ENCODE measurements around the gene NR2F6.

- TF ChIP-seq CTCF (conservative IDR thresholded peaks at IDR 0.05; ENCODE audit: low read length) (no peak), EZH2phosphoT487 (IDR thresholded peaks at IDR 0.05; ENCODE audit: borderline replicate concordance) (no peak)
Observed at GRCh38 chr19:17229890-17230289, 15.8 kb downstream of the NR2F6 start.
